Stomach (tissue), 4 donors: ENCODE measurements around the gene MYB.

Experiments
- POLR2AphosphoS5 ChIP-seq, 3 donors: sonication (generic); formaldehyde crosslinking; IDR thresholded peaks; one replicate each; pipeline ENCODE4 v1.6.1; 2016; ENCODE audit warnings: antibody characterized with exemption in 3 of 3
- TF ChIP-seq, protein P1 (sequence below), 7 experiments: fragments of 450-650 bp in 4 of 7; fragments of 200-600 bp in 3 of 7; sonication (generic) in 3 of 7; IDR thresholded peaks; one replicate each; pipeline ENCODE4 v1.5.1; 2016 to 2019; ENCODE audit warnings: antibody characterized with exemption in 7 of 7, control low read depth in 2 of 7, mild to moderate bottlenecking in 1 of 7

GRCh38 chr6:135187372-135187771, 6.3 kb downstream of the MYB start:
- TF ChIP-seq POLR2AphosphoS5 (IDR thresholded peaks at IDR 0.05): no peak
- TF ChIP-seq, protein P1, sequence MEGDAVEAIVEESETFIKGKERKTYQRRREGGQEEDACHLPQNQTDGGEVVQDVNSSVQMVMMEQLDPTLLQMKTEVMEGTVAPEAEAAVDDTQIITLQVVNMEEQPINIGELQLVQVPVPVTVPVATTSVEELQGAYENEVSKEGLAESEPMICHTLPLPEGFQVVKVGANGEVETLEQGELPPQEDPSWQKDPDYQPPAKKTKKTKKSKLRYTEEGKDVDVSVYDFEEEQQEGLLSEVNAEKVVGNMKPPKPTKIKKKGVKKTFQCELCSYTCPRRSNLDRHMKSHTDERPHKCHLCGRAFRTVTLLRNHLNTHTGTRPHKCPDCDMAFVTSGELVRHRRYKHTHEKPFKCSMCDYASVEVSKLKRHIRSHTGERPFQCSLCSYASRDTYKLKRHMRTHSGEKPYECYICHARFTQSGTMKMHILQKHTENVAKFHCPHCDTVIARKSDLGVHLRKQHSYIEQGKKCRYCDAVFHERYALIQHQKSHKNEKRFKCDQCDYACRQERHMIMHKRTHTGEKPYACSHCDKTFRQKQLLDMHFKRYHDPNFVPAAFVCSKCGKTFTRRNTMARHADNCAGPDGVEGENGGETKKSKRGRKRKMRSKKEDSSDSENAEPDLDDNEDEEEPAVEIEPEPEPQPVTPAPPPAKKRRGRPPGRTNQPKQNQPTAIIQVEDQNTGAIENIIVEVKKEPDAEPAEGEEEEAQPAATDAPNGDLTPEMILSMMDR (IDR thresholded peaks at IDR 0.05): no peak
